Activated T-cell treated with anti-CD3 and anti-CD28 coated beads for 24 hours (primary cell): Measurements from ENCODE around the gene TOP3A.

Source experiments
- DNase-seq: peaks from one replicate; pipeline ENCODE4 v3.0.0-alpha.2; 2020; ENCODE audit warnings: low read depth

TOP3A gene

DNA sequence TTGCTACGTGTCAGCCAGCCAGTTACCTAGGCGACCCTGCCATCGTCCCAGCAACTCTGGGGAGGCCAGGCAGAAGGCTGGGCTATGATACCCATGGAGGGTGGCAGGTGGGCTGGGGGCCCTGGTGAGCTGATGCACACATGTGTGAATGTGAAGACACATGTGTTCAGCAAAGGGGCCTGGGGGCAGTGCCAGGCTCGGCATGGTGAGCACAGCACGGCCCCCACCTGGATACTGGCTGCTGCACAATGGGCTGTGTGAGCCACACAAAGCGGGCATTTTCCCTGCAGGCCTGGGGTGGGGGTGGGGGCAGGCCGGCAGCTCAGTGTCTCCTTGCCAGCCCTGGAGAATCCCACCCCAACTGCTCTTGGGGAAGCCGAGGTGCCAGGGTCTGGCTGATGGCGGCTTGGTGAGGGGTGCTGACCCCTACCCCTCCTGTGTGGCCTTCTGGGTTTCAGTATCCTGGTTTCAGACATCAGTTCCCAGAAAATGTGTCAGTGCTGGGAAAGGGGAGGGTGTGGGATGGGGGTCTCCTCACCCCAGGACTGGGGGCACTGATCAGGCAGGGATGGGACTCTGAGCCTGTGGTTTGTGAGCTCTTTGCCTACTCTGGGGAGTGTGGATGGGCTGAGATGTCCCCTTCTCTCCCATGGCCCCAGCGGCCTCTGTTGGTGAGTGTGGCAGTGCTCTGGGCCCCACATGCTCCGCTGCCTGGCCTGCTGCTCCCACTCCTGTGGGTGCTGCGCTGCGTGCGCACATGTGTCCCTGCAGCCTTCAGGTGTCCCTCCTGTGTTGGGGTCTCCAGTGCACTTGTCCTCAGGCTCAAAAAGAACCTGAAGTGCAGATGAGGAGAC, 84.3 kb downstream of the TOP3A start:
- no peak for DNase-seq

- DNase-seq: no peak
These were observed 85.0 kb downstream of the TOP3A start for GRCh38 chr17:18229771-18230170.

GRCh38 chr17:18229254-18229653, 85.5 kb downstream of the TOP3A start:
- no peak for DNase-seq

DNA sequence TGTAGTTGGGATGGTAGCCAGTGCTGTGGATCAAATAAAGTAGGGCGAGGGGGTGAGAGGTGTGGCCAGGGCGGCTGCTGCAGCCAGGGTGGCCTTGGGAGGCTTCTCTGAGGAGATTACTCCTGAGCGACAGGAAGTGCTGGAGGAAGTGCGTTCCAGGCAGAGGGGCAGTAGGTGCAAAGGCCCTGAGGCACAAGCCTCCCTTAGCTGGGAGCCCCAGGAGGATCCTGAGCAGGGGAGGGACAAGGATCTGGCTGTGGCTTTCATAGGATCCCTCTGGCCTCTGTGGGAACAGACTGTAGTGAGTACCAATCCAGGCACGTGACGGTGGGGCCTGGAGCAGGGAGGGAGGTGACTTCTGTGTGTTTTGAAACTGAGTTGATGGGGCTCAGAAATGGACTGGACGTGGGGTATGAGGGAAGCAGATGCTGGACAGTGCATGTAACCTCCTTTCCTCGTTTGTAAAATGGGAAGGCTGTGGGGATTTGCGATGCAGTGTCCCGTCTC, 86.6 kb downstream of the TOP3A start:
- no peak for DNase-seq

DNA sequence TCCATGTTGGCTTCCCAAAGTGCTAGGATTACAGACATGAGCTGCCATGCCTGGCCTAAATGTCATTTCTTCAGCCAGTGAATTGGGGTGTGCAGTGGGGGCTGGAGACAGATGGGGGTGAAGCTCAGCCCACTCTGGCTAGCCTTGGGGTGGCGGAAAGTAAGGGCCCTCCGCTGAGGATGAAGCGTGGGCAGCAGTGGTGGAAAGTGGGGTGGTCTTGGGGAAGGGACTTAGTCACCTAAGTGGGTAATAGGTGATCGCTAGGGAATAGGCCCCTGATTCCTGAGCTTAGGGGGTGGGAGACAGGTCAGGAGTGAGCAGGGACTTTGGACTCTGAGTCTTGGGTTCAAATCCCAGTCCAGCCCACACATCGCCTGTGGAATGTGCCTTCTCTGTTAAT, 87.2 kb downstream of the TOP3A start:
- no peak for DNase-seq

- no peak for DNase-seq
These were observed 88.4 kb downstream of the TOP3A start for GRCh38 chr17:18226284-18226945.

GRCh38 chr17:18225642-18226283, 89.0 kb downstream of the TOP3A start:
- peak; percentile 1 for DNase-seq

DNA sequence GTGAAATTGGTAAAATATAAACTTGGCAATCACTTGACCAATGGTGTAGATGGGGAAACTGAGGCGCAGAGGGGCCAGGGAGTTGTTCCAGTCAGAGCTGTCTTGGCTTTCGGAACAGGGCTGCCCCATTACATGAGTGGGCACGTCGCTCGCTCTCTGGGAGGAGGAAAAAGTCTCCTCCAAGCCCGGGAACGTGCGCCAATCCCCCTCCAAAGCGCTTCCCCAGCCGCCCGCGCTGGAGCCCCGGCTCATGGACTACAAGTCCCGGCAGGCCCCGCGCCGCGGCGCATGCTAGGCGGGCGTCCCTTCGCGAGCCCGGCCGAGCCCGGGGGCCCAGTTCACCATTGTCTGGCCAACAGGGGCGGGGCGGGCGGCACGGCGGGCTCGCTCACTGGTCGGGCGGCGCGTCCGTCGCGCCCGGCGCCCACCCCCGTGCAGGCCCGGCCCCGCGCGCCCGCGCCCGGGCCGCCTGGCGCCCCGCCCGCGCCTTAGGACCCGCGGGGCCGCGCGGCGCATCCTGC, 89.6 kb downstream of the TOP3A start, which contains the start of gene LLGL1:
TSS of gene LLGL1 (plus strand) at position 515 of the 521 bp plus-strand sequence. CDS start 48 bp downstream, outside the sequence.
- DNase-seq: peak; percentile 94

- no peak for DNase-seq
These were observed 90.2 kb downstream of the TOP3A start for GRCh38 chr17:18224387-18225120.

GRCh38 chr17:18224053-18224386, 90.8 kb downstream of the TOP3A start:
- no peak for DNase-seq
